ENCODE measurements around the gene AMOT. TPM values are rescaled to one million over a fixed set of nuclear protein-coding genes. Genes with fewer than 3 reads are reported as not detected.

The AMOT gene
- total RNA-seq, 3 donors from 2014 or later (not counting 1 experiment from before 2014, with no cell fraction given): 7.1 to 15.8 (median 9.3) TPM

DNA sequence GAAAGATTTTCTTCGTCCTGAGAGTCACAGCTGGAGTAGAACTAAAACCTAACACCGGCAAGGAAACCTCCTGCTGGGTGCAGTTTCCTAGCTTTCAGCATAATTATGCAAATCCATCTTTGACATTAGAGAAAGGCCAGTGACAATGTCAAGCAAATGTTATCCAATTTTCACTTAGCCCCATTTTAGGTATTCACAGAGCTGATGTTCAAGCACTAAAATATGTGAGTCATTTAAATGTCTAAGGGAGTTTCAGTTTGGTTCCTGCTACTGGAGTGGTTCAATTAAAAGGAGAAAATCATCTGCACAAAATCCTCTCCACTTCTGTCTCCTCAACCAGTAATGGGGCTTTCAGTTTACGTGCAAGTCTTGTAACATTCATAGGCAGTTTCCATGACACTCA lies 37.1 kb upstream of the AMOT start:
- TF ChIP-seq, protein P1, sequence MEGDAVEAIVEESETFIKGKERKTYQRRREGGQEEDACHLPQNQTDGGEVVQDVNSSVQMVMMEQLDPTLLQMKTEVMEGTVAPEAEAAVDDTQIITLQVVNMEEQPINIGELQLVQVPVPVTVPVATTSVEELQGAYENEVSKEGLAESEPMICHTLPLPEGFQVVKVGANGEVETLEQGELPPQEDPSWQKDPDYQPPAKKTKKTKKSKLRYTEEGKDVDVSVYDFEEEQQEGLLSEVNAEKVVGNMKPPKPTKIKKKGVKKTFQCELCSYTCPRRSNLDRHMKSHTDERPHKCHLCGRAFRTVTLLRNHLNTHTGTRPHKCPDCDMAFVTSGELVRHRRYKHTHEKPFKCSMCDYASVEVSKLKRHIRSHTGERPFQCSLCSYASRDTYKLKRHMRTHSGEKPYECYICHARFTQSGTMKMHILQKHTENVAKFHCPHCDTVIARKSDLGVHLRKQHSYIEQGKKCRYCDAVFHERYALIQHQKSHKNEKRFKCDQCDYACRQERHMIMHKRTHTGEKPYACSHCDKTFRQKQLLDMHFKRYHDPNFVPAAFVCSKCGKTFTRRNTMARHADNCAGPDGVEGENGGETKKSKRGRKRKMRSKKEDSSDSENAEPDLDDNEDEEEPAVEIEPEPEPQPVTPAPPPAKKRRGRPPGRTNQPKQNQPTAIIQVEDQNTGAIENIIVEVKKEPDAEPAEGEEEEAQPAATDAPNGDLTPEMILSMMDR (IDR thresholded peaks at IDR 0.05): no peak
- DNase-seq (no peak), ATAC-seq (no peak)
- Histone ChIP-seq H3K27me3 (ENCODE audit: control insufficient read depth, insufficient read depth, low read length) (no peaks in the 10 kb centered on the region), H3K9me3 (ENCODE audit: control insufficient read depth, insufficient read depth, low read length) (no peaks in the 10 kb centered on the region), H3K36me3 (ENCODE audit: control insufficient read depth, insufficient read depth, low read length) (no peaks in the 10 kb centered on the region), H3K27ac (ENCODE audit: low read length) (no peak overlapping the region), H3K4me3 (ENCODE audit: low read length) (no peak overlapping the region), H3K4me1 (ENCODE audit: control insufficient read depth, insufficient read depth, low read length) (no peaks in the 10 kb centered on the region)
- Mint-ChIP-seq H3K4me3 (no peak overlapping the region), H3K27ac (no peak overlapping the region), H3K9me3 (no peaks in the 10 kb centered on the region), H3K4me1 (no peaks in the 10 kb centered on the region), H3K36me3 (no peaks in the 10 kb centered on the region), H3K27me3 (ENCODE audit: low read depth in 2 of 2) (peaks cover 0 to 6% of the 10 kb centered on the region in 2 donors)
- WGBS (ENCODE audit: insufficient coverage): 98% methylated on average over 3 of the region's 3 CpGs
- intact Hi-C loops (cut with micrococcal nuclease): no loop called here

- Mint-ChIP-seq H3K27ac (no peak overlapping the region), H3K4me1 (no peaks in the 10 kb centered on the region), H3K36me3 (no peaks in the 10 kb centered on the region), H3K27me3 (ENCODE audit: low read depth in 2 of 2) (peaks cover 0 to 6% of the 10 kb centered on the region in 2 donors), H3K4me3 (no peak overlapping the region), H3K9me3 (no peaks in the 10 kb centered on the region)
- Histone ChIP-seq H3K4me3 (ENCODE audit: low read length) (no peak overlapping the region), H3K27me3 (ENCODE audit: control insufficient read depth, insufficient read depth, low read length) (no peaks in the 10 kb centered on the region), H3K9me3 (ENCODE audit: control insufficient read depth, insufficient read depth, low read length) (no peaks in the 10 kb centered on the region), H3K27ac (ENCODE audit: low read length) (no peak overlapping the region), H3K4me1 (ENCODE audit: control insufficient read depth, insufficient read depth, low read length) (no peaks in the 10 kb centered on the region), H3K36me3 (ENCODE audit: control insufficient read depth, insufficient read depth, low read length) (no peaks in the 10 kb centered on the region)
- ATAC-seq (no peak), DNase-seq (no peak)
- 22% methylated on average over 1 of the region's 1 CpG for WGBS (ENCODE audit: insufficient coverage)
- intact Hi-C loops (cut with micrococcal nuclease): no loop called here
- TF ChIP-seq, protein P1 (IDR thresholded peaks at IDR 0.05): no peak
These were observed 34.0 kb upstream of the AMOT start for GRCh38 chrX:112874614-112875013.

DNA sequence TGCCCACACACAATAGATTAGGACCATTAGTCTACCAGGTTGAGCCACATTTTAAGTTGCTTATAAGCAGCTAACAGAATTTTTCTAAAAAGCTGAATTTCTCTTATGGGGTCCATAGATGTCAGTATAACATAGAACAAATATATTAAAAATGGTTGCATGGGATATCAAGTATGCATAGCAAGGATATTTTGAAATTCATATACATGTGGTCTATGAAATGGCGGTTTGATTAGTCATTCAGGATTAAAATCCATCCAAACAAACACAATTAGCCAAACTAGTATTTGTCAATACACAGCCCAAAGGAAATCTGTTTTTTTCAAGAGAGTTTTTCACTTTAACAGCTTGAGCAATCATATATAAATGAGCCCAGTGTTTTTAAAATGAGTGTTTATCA lies 33.5 kb upstream of the AMOT start:
- WGBS (ENCODE audit: insufficient coverage): no CpG with 5 or more reads among the region's 1 CpG

GRCh38 chrX:112868586-112868985 lies 28.0 kb upstream of the AMOT start:
- H3K4me1 Mint-ChIP-seq: no peaks in the 10 kb centered on the region
- H3K4me3 ChIP-seq (ENCODE audit: low read length): no peak overlapping the region
- peaks cover 0 to 6% of the 10 kb centered on the region in 2 donors for H3K27me3 Mint-ChIP-seq (ENCODE audit: low read depth in 2 of 2)
- no peaks in the 10 kb centered on the region for H3K36me3 ChIP-seq (ENCODE audit: control insufficient read depth, insufficient read depth, low read length)
- H3K9me3 ChIP-seq (ENCODE audit: control insufficient read depth, insufficient read depth, low read length): no peaks in the 10 kb centered on the region
- H3K9me3 Mint-ChIP-seq: no peaks in the 10 kb centered on the region
- ATAC-seq (no peak), DNase-seq (no peak)
- no CpG with 5 or more reads among the region's 3 CpGs for WGBS (ENCODE audit: insufficient coverage)
- no peak overlapping the region for H3K4me3 Mint-ChIP-seq
- TF ChIP-seq, protein P1 (IDR thresholded peaks at IDR 0.05): no peak
- H3K4me1 ChIP-seq (ENCODE audit: control insufficient read depth, insufficient read depth, low read length): no peaks in the 10 kb centered on the region
- no peaks in the 10 kb centered on the region for H3K27me3 ChIP-seq (ENCODE audit: control insufficient read depth, insufficient read depth, low read length)
- no peaks in the 10 kb centered on the region for H3K36me3 Mint-ChIP-seq
- no peak overlapping the region for H3K27ac Mint-ChIP-seq
- H3K27ac ChIP-seq (ENCODE audit: low read length): no peak overlapping the region
- intact Hi-C loops (cut with micrococcal nuclease): no loop called here

More for the DNA sequence above, 33.5 kb upstream of the AMOT start:
- Mint-ChIP-seq H3K9me3 (no peaks in the 10 kb centered on the region), H3K4me1 (no peaks in the 10 kb centered on the region), H3K27me3 (ENCODE audit: low read depth in 2 of 2) (peaks cover 0 to 6% of the 10 kb centered on the region in 2 donors), H3K36me3 (no peaks in the 10 kb centered on the region), H3K27ac (no peak overlapping the region), H3K4me3 (no peak overlapping the region)
- Histone ChIP-seq H3K4me1 (ENCODE audit: control insufficient read depth, insufficient read depth, low read length) (no peaks in the 10 kb centered on the region), H3K9me3 (ENCODE audit: control insufficient read depth, insufficient read depth, low read length) (no peaks in the 10 kb centered on the region), H3K36me3 (ENCODE audit: control insufficient read depth, insufficient read depth, low read length) (no peaks in the 10 kb centered on the region), H3K27me3 (ENCODE audit: control insufficient read depth, insufficient read depth, low read length) (no peaks in the 10 kb centered on the region), H3K27ac (ENCODE audit: low read length) (no peak overlapping the region), H3K4me3 (ENCODE audit: low read length) (no peak overlapping the region)
- peak in 1 of 3 donors; percentile 50 for ATAC-seq
- intact Hi-C loops (cut with micrococcal nuclease): no loop called here
- DNase-seq: no peak
- TF ChIP-seq, protein P1 (IDR thresholded peaks at IDR 0.05): no peak
